Ovary (tissue), 9 donors: ENCODE data around the gene GOLGA7B. TPM values are rescaled to one million over a fixed set of nuclear protein-coding genes. Genes with fewer than 3 reads are reported as not detected.

Experiments used
- DNase-seq, 5 donors: peaks; one replicate each; pipeline ENCODE4 v3.0.0-alpha.2; 2019 to 2020
- H3K27ac ChIP-seq, 2 donors: fragments of 200-600 bp; one replicate each; pipeline versions ENCODE4 v1.5.1 to v1.8.0; 2019 to 2022
- H3K27me3 ChIP-seq: fragments of 200-600 bp; one replicate; pipeline ENCODE4 v1.8.0; 2022
- H3K36me3 ChIP-seq: fragments of 200-600 bp; sonication (generic); one replicate; pipeline ENCODE4 v1.5.1; 2019
- H3K4me1 ChIP-seq: one replicate; pipeline ENCODE4 v1.8.1; 2013; ENCODE audit warnings: mild to moderate bottlenecking, moderate library complexity; ENCODE audit not compliant: insufficient read depth
- H3K4me3 ChIP-seq: fragments of 200-600 bp; sonication (generic); one replicate; pipeline ENCODE4 v1.5.1; 2017
- H3K9me3 ChIP-seq, 2 donors: fragments of 200-600 bp in 1 of 2; sonication (generic) in 1 of 2; one replicate each; pipeline versions ENCODE4 v1.5.1 to v1.8.1; 2013 to 2019; ENCODE audit warnings: mild to moderate bottlenecking in 1 of 2, moderate library complexity in 1 of 2
- CTCF ChIP-seq, 3 donors: fragments of 450-650 bp in 2 of 3; fragments of 200-600 bp in 1 of 3; IDR thresholded peaks; one replicate each; pipeline versions ENCODE4 v1.5.1 to v1.8.0; 2016 to 2022; ENCODE audit warnings: antibody characterized with exemption in 3 of 3, mild to moderate bottlenecking in 1 of 3
- EP300 ChIP-seq: sonication (generic); formaldehyde crosslinking; IDR thresholded peaks from one replicate; pipeline ENCODE4 v1.6.1; 2017; ENCODE audit warnings: antibody characterized with exemption
- POLR2A ChIP-seq: fragments of 450-650 bp; IDR thresholded peaks from one replicate; pipeline ENCODE4 v1.6.1; 2017; ENCODE audit warnings: antibody characterized with exemption, mild to moderate bottlenecking, moderate library complexity
- WGBS, 3 donors: extraction: QIAGEN DNeasy Blood & Tissue Kit in 1 of 3; methylation state at CpG; one replicate each; pipeline versions ENCODE4 v1.1.5 to v1.1.7; 2013 to 2017; 5-methylcytosine and 5-hydroxymethylcytosine counted together
- intact Hi-C, 4 donors: fragments of 100-400 bp; cut with DNase I; formaldehyde crosslinking; loops; one replicate each; pipeline versions ENCODE4 v1.11.0 to v1.15.1; 2022 to 2023
- polyA plus RNA-seq, 2 donors: library from polyadenylated mRNA; stranded (reverse); fragments of 200-250 nt in 1 of 2; fragments of 350-450 nt in 1 of 2; fragmentation: Illumina TruSeq in 1 of 2; extraction: RNeasy Lipid Tissue Mini Kit (QIAGEN cat#74804) in 1 of 2; gene quantifications; one replicate each; pipeline ENCODE4 v1.2.3, GENCODE V29; 2013 to 2014
- total RNA-seq, 7 donors: library from RNA; depleted of rRNA in 2 of 7; stranded (reverse); fragments of >200 nt in 2 of 7; fragmentation: NEBNext Ultra II Directional in 3 of 7; extraction: Animal tissue kit (Norgen Biotek cat#: 25700) in 3 of 7; gene quantifications; one replicate each; pipeline versions ENCODE4 v1.1.0 to v1.2.4, GENCODE V29; 2016 to 2023
- donor health status: DM: no; HTN: no; CAD: no; lungs with moderate emphysema.
- donor health status: DM: no; HTN: no; CAD: no.
- donor health status: Bipolar disorder and iron deficiency.
- donor health status: DM: yes; HTN: yes; CAD: no.
- donor health status: DM: no; HTN: no; CAD: no.
- donor health status: DM: yes; HTN: yes; CAD: no.

The GOLGA7B gene
- total and polyA plus RNA-seq, 9 donors, result under 0.01 to 0.30 (median 0.05) TPM; not detected in 2

- Histone ChIP-seq H3K4me3 (no peak overlapping the region), H3K27ac (no peak overlapping the region), H3K9me3 (no peaks in the 10 kb centered on the region), H3K4me1 (no peaks in the 10 kb centered on the region), H3K36me3 (no peaks in the 10 kb centered on the region), H3K27me3 (no peaks in the 10 kb centered on the region)
- WGBS, 3 donors, result 74 to 83% (median 74%) methylated on average over 11 of the region's 11 CpGs
- DNase-seq, result no peak
- intact Hi-C loops, result no loop called here
- TF ChIP-seq POLR2A (no peak), CTCF (IDR thresholded peaks at IDR 0.05) (no peak), EP300 (no peak)
Observed at GRCh38 chr10:97882142-97883091, 32.8 kb downstream of the GOLGA7B start.

- Histone ChIP-seq H3K4me3 (no peak overlapping the region), H3K27me3 (no peaks in the 10 kb centered on the region), H3K36me3 (no peaks in the 10 kb centered on the region), H3K4me1 (no peaks in the 10 kb centered on the region), H3K27ac (no peak overlapping the region), H3K9me3 (no peaks in the 10 kb centered on the region)
- DNase-seq, result no peak
- WGBS, 3 donors, result 64 to 82% (median 66%) methylated on average over 3 of the region's 3 CpGs
- intact Hi-C loops, result no loop called here
- no peak for TF ChIP-seq EP300
- TF ChIP-seq POLR2A, result no peak
- no peak for TF ChIP-seq CTCF (IDR thresholded peaks at IDR 0.05)
Observed at GRCh38 chr10:97883092-97883485, 33.4 kb downstream of the GOLGA7B start.

DNA sequence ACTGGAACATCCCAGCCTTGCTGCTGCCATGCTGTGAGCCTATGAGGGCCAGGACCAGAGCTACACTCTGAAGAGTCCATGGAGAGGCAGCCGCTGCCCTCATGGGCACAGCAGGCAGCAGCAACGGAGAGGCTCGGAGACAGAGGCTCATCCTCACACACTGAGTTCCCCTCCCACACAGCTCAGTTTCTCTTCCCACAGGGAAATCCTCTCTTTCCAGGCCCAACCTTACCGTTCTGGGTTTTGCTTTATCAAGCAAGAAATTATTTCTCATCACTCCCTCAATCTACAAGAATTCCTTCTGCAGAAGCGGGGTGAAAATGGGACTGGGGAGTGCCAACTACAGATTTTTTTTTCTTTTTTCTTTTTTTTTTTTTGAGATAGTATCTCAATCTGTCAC, 36.6 kb downstream of the GOLGA7B start:
- no peaks in the 10 kb centered on the region for H3K9me3 ChIP-seq
- H3K27ac ChIP-seq, result no peak overlapping the region
- TF ChIP-seq POLR2A, result no peak
- TF ChIP-seq CTCF (IDR thresholded peaks at IDR 0.05), result no peak
- no peak for TF ChIP-seq EP300
- intact Hi-C loops, result no loop called here
- no peaks in the 10 kb centered on the region for H3K36me3 ChIP-seq
- WGBS, 3 donors, result 32 to 35% (median 33%) methylated on average over 5 of the region's 5 CpGs
- DNase-seq, result no peak
- H3K27me3 ChIP-seq, result no peaks in the 10 kb centered on the region
- H3K4me1 ChIP-seq, result no peaks in the 10 kb centered on the region
- H3K4me3 ChIP-seq, result no peak overlapping the region

DNA sequence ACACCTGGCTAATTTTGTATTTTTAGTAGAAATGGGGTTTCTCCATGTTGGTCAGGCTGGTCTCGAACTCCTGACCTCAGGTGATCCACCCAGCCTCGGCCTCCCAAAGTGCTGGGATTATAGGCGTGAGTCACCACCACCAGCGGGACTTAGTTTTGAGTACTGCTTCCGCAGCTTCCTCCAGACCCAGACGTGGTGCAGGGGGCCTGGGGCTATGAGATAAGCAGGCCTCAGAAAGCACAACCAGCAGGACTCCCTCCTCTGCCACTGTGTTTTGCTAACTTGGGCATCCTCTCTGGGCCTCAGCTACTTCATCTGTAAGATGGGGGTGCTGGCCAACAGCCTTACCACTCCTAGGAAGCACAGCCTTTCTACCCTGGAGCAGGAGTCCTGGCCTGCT, 37.8 kb downstream of the GOLGA7B start:
- Histone ChIP-seq H3K36me3 (no peaks in the 10 kb centered on the region), H3K4me3 (no peak overlapping the region), H3K27me3 (no peaks in the 10 kb centered on the region), H3K27ac (no peak overlapping the region), H3K4me1 (no peaks in the 10 kb centered on the region), H3K9me3 (no peaks in the 10 kb centered on the region)
- intact Hi-C loops, result no loop called here
- no peak for TF ChIP-seq POLR2A
- no peak for TF ChIP-seq CTCF (IDR thresholded peaks at IDR 0.05)
- no peak for TF ChIP-seq EP300
- no peak for DNase-seq
- 81 to 82% (median 82%) methylated on average over 6 of the region's 6 CpGs for whole genome bisulfite sequencing, 3 donors
